B cell (primary cell): Measurements from ENCODE around the gene DYNC2H1. TPM values are rescaled to one million over a fixed set of nuclear protein-coding genes. Genes with fewer than 3 reads are reported as not detected.

ENCODE experiments used
- ATAC-seq: fragments of 200-7000 bp; cut with Tn5 transposase; one replicate; pipeline ENCODE4 v1.10.0; 2021; ENCODE audit warnings: low read depth, mild to moderate bottlenecking, moderate number of reproducible peaks, moderate library complexity
- CTCF ChIA-PET: fragments of 350-600 bp; sonication (Branson Sonifier 250); formaldehyde crosslinking; loops from one replicate; lab custom pipeline; 2021; ENCODE audit warnings: antibody characterized with exemption, inconsistent platforms; lab: Charles Lee
- POLR2A ChIA-PET: fragments of 350-600 bp; sonication (Branson Sonifier 250); formaldehyde crosslinking; loops from one replicate; lab custom pipeline; 2021; ENCODE audit warnings: antibody characterized with exemption; lab: Charles Lee
- DNase-seq: peaks from one replicate; pipeline ENCODE4 v3.0.0; 2013
- H2AFZ ChIP-seq: 2 replicates; pipeline ENCODE4 v1.6.1; 2012; ENCODE audit warnings: mild to moderate bottlenecking, low read depth, low read length; ENCODE audit not compliant: insufficient read depth, poor library complexity, severe bottlenecking
- H3K27ac ChIP-seq, 2 donors: 1 replicate in 1 of 2; 2 replicates in 1 of 2; pipeline ENCODE4 v1.5.1; 2012 to 2013; ENCODE audit warnings: low read length in 2 of 2, mild to moderate bottlenecking in 2 of 2, moderate library complexity in 1 of 2
- H3K27me3 ChIP-seq, 4 experiments: fragments of 200-600 bp in 1 of 4; sonication (generic) in 1 of 4; replicated peaks in 1 of 4; 1 replicate in 2 of 4; 2 replicates in 2 of 4; pipeline versions ENCODE4 v1.6.1 to v1.7.0; 2013 to 2016; ENCODE audit warnings: low read length in 3 of 4, mild to moderate bottlenecking in 2 of 4, mixed read lengths in 1 of 4, moderate library complexity in 1 of 4; ENCODE audit not compliant: insufficient read depth in 4 of 4, control insufficient read depth in 3 of 4; ENCODE audit errors: control extremely low read depth in 1 of 4
- H3K36me3 ChIP-seq, 2 experiments: replicated peaks in 1 of 2; 1 replicate in 1 of 2; 2 replicates in 1 of 2; pipeline versions ENCODE4 v1.6.1 to v1.7.1; 2013; ENCODE audit warnings: low read length in 1 of 2; ENCODE audit not compliant: insufficient read depth in 2 of 2, control insufficient read depth in 1 of 2; ENCODE audit errors: control extremely low read depth in 1 of 2, extremely low read depth in 1 of 2
- H3K4me1 ChIP-seq, 2 donors: fragments of 200-600 bp in 1 of 2; sonication (generic) in 1 of 2; 1 replicate in 1 of 2; 2 replicates in 1 of 2; pipeline versions ENCODE4 v1.5.1 to v1.6.1; 2013 to 2017; ENCODE audit warnings: low read length in 2 of 2; ENCODE audit not compliant: control insufficient read depth in 2 of 2, insufficient read depth in 2 of 2
- H3K4me2 ChIP-seq: replicated peaks from 2 replicates; pipeline ENCODE3; 2012; ENCODE audit warnings: mild to moderate bottlenecking, low read depth, low read length; ENCODE audit not compliant: poor library complexity, severe bottlenecking
- H3K4me3 ChIP-seq, 5 experiments: fragments of 200-600 bp in 1 of 5; sonication (generic) in 1 of 5; 1 replicate in 3 of 5; 2 replicates in 2 of 5; pipeline versions ENCODE4 v1.5.1 to v1.7.0; 2011 to 2016; ENCODE audit warnings: low read length in 4 of 5, mild to moderate bottlenecking in 4 of 5, low read depth in 2 of 5, control low read depth in 1 of 5, moderate library complexity in 1 of 5; ENCODE audit not compliant: insufficient read depth in 1 of 5; ENCODE audit errors: control extremely low read depth in 1 of 5, extremely low read depth in 1 of 5
- H3K79me2 ChIP-seq: fragments of 200-600 bp; sonication (generic); one replicate; pipeline ENCODE4 v1.6.0; 2016; ENCODE audit warnings: low read length; ENCODE audit not compliant: control insufficient read depth, insufficient read depth
- H3K9ac ChIP-seq: fragments of 200-600 bp; sonication (generic); 2 replicates; pipeline ENCODE4 v1.6.1; 2017; ENCODE audit warnings: mild to moderate bottlenecking, low read length, moderate library complexity
- H3K9me3 ChIP-seq, 3 donors: one replicate each; pipeline versions ENCODE4 v1.6.1 to v1.7.1; 2013; ENCODE audit warnings: low read length in 2 of 3; ENCODE audit not compliant: control insufficient read depth in 2 of 3, insufficient read depth in 1 of 3; ENCODE audit errors: control extremely low read depth in 1 of 3
- H4K20me1 ChIP-seq: 2 replicates; pipeline ENCODE4 v1.6.0; 2012; ENCODE audit warnings: mild to moderate bottlenecking, low read length; ENCODE audit not compliant: insufficient read depth, control insufficient read depth, poor library complexity, severe bottlenecking
- H3K27ac Mint-ChIP-seq: one replicate; pipeline ENCODE4 v1.8.0; 2021; ENCODE audit warnings: mixed read lengths
- H3K27me3 Mint-ChIP-seq: one replicate; pipeline ENCODE4 v1.8.0; 2021; ENCODE audit warnings: mixed read lengths
- H3K4me1 Mint-ChIP-seq: one replicate; pipeline ENCODE4 v1.8.0; 2021; ENCODE audit warnings: mixed read lengths
- H3K4me3 Mint-ChIP-seq: one replicate; pipeline ENCODE4 v1.8.0; 2021; ENCODE audit warnings: mixed read lengths
- H3K9me3 Mint-ChIP-seq: one replicate; pipeline ENCODE4 v1.8.0; 2022; ENCODE audit warnings: mixed read lengths; ENCODE audit not compliant: insufficient read depth
- EZH2 ChIP-seq: IDR thresholded peaks from 2 replicates; pipeline ENCODE4 v1.6.1; 2012; ENCODE audit warnings: borderline replicate concordance, low read depth, mild to moderate bottlenecking, moderate library complexity, low read length; ENCODE audit not compliant: insufficient read depth, poor library complexity, severe bottlenecking
- WGBS: methylation state at CpG from one replicate; pipeline ENCODE4 v1.1.5; 2013; ENCODE audit warnings: missing lambda C conversion rate; ENCODE audit not compliant: insufficient coverage; 5-methylcytosine and 5-hydroxymethylcytosine counted together
- intact Hi-C: fragments of 100-400 bp; cut with micrococcal nuclease; formaldehyde crosslinking; loops from one replicate; pipeline ENCODE4 v1.10.0; 2022
- polyA plus RNA-seq: library from polyadenylated mRNA; depleted of rRNA; stranded (reverse); fragments of >200 nt; gene quantifications from 2 replicates; pipeline ENCODE4 v1.2.3, GENCODE V29; 2012
- total RNA-seq, 2 donors: library from RNA; stranded (reverse); fragments of 120-200 nt in 1 of 2; gene quantifications; 1 replicate in 1 of 2; 2 replicates in 1 of 2; pipeline versions ENCODE4 v1.2.3 to v1.2.4, GENCODE V29; 2013 to 2022
- TF ChIP-seq, protein P1 (sequence below): fragments of 200-600 bp; IDR thresholded peaks from one replicate; pipeline ENCODE4 v1.8.0; 2022; ENCODE audit warnings: antibody characterized with exemption, mild to moderate bottlenecking

The DYNC2H1 gene
- total and polyA plus RNA-seq, 2 donors (not counting 1 experiment from before 2014, with no cell fraction given), result 0.92 to 7.8 TPM

DNA sequence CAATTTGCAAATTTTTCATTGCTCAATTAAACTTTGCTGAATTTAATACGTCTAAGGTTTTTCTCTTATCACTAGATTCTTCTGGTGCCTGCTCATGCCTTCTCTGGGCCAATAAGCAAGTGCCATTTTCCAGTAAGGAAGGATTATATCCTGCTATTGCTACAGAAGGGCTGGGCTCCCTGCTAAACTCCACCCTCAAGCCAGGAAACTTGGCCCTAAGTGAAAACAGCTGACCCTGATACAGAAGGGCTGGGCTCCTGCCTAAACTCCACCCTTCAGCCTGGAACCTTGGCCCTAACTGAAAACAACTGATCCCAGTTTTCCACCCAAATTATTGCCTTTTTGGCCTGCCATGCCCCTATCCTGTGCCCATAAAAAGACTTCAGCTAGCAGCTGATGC, 385.3 kb downstream of the DYNC2H1 start:
- Histone ChIP-seq H3K27me3 (no peaks in the 10 kb centered on the region), H3K79me2 (no peaks in the 10 kb centered on the region), H3K27ac (no peak overlapping the region), H3K4me2 (no peak overlapping the region), H3K36me3 (no peaks in the 10 kb centered on the region), H2AFZ (no peak overlapping the region), H3K4me3 (no peak overlapping the region), H3K9me3 (no peaks in the 10 kb centered on the region), H4K20me1 (no peaks in the 10 kb centered on the region), H3K9ac (no peak overlapping the region), H3K4me1 (no peaks in the 10 kb centered on the region)
- no CpG with 5 or more reads among the region's 1 CpG for WGBS
- CTCF ChIA-PET, result no interaction called here
- TF ChIP-seq EZH2, result no peak
- TF ChIP-seq, protein P1, sequence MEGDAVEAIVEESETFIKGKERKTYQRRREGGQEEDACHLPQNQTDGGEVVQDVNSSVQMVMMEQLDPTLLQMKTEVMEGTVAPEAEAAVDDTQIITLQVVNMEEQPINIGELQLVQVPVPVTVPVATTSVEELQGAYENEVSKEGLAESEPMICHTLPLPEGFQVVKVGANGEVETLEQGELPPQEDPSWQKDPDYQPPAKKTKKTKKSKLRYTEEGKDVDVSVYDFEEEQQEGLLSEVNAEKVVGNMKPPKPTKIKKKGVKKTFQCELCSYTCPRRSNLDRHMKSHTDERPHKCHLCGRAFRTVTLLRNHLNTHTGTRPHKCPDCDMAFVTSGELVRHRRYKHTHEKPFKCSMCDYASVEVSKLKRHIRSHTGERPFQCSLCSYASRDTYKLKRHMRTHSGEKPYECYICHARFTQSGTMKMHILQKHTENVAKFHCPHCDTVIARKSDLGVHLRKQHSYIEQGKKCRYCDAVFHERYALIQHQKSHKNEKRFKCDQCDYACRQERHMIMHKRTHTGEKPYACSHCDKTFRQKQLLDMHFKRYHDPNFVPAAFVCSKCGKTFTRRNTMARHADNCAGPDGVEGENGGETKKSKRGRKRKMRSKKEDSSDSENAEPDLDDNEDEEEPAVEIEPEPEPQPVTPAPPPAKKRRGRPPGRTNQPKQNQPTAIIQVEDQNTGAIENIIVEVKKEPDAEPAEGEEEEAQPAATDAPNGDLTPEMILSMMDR, result no peak
- POLR2A ChIA-PET, result no interaction called here
- no peak overlapping the region for H3K4me3 Mint-ChIP-seq
- H3K27ac Mint-ChIP-seq, result no peak overlapping the region
- no peaks in the 10 kb centered on the region for H3K9me3 Mint-ChIP-seq
- intact Hi-C loops, result no loop called here
- DNase-seq (no peak), ATAC-seq (no peak)
- H3K4me1 Mint-ChIP-seq, result no peaks in the 10 kb centered on the region
- no peaks in the 10 kb centered on the region for H3K27me3 Mint-ChIP-seq

DNA sequence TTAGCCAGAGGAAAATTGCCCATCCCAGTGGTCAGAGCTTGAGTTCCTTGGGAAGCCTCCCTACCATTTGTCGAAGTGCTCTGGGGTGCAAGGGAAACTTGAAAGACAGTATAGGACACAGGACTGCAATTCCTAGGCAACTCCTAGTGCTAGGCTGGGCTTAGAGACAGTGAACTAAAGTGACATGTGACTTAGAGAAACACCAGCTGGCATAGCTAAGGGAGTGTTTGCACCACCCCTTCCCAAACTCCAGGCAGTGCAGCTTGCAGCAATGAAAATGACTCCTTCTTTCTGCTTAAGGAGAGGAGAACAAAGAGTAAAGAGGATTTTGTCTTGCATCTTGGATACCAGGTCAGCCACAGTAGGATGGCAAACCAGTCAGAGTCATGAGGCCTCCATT, 388.0 kb downstream of the DYNC2H1 start:
- no peaks in the 10 kb centered on the region for H4K20me1 ChIP-seq
- DNase-seq, result no peak
- no peak overlapping the region for H3K27ac Mint-ChIP-seq
- no peaks in the 10 kb centered on the region for H3K27me3 Mint-ChIP-seq
- H3K27me3 ChIP-seq, result no peaks in the 10 kb centered on the region
- no CpG with 5 or more reads among the region's 1 CpG for WGBS
- no peaks in the 10 kb centered on the region for H3K79me2 ChIP-seq
- no peak overlapping the region for H2AFZ ChIP-seq
- H3K36me3 ChIP-seq, result no peaks in the 10 kb centered on the region
- no peak overlapping the region for H3K4me3 Mint-ChIP-seq
- ChIA-PET POLR2A (no interaction called here), CTCF (no interaction called here)
- no peaks in the 10 kb centered on the region for H3K9me3 ChIP-seq
- TF ChIP-seq, protein P1, result no peak
- no peak for TF ChIP-seq EZH2
- H3K4me3 ChIP-seq, result no peak overlapping the region
- no peak overlapping the region for H3K27ac ChIP-seq
- H3K9me3 Mint-ChIP-seq, result no peaks in the 10 kb centered on the region
- no peak overlapping the region for H3K4me2 ChIP-seq
- no peaks in the 10 kb centered on the region for H3K4me1 ChIP-seq
- H3K4me1 Mint-ChIP-seq, result no peaks in the 10 kb centered on the region
- no peak overlapping the region for H3K9ac ChIP-seq
- no peak for ATAC-seq
- intact Hi-C loops, result no loop called here
